NCI-H774 (cell line): ENCODE measurements around the gene MGAT4A.

Source experiments
- DNase-seq: peaks from one replicate; lab custom pipeline; 2025; lab: John Stamatoyannopoulos, UW

MGAT4A gene

GRCh38 chr2:98731041-98731893, at the start of gene MGAT4A:
MGAT4A (minus strand) TSS chr2:98731132; CDS start chr2:98726332, 4,800 bp downstream.
- peak; percentile 56 for DNase-seq

DNA sequence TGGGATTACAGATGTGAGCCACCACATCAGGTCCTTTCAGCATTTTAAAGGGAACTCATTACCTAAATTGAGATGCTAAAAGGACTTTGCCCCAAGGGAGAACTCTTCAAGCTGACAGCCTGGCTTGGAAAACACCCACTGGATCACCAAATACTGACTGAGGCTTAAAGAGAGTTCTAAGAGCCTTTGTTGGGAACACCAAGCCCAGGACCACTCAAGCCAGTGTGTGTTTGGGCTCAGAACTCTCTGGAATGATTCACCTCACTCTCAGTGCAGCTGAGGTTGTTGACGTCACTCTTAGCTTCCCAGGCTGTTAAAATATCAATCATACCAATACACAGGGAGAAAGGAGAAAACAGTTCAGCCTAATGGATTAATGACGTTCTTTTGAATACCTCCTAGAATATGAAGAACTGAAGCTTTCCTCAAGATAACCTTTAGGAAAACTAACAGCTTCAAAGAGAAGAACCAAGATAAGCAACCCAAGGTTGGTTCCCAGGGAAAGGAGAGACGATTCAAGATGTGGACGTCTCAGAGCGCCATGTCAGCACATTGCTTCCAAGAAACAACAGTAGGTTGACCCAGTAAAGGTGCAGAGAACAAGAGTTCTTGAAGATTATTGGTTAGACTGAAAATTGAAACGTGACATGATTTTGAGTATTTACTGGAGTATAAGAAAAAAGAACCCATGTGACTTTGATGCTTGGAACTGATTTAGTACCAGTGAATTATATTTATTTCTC, 48.0 kb upstream of the MGAT4A start:
- DNase-seq: no peak

GRCh38 chr2:98778151-98778550, 47.2 kb upstream of the MGAT4A start:
- no peak for DNase-seq

- DNase-seq: no peak
These were observed 46.8 kb upstream of the MGAT4A start for GRCh38 chr2:98777710-98778109.

DNA sequence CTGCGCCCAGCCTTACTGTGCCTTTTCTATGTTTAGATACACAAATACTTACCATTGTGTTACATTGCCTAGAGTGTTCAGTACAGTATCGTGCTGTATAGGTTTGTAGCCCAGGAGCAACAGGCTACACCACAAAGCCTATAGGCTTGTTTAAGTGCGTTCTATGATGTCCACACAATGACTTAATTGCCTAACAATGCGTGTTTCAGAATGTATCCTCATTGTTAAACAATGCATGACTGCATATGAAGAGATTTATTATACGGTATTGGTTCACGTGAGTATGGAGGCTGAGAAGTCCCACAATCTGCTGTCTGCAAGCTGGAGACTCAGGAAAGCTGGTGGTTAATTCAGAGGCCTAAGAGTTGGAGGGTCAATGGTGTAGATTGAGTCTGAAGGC, 46.1 kb upstream of the MGAT4A start:
- no peak for DNase-seq

DNA sequence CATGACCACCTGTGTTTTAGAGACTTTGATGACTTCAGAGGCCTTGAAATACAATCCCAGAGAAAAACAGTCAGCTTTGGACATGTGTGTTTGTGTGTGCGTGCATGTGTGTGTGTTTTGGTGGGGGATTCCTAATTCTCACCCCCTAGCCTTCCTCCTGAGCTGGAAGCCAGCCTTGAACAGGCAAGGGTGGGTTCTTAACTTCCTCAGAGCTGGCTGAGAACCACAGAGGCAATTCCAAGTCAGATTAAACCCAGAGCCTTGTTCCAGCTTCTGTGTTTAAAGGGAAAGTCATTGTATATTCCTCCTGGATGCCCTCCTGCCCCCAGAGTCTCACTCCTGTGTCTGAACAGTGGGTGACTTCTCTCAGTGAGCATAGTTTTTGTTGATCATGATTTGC, 45.2 kb upstream of the MGAT4A start:
- no peak for DNase-seq

DNA sequence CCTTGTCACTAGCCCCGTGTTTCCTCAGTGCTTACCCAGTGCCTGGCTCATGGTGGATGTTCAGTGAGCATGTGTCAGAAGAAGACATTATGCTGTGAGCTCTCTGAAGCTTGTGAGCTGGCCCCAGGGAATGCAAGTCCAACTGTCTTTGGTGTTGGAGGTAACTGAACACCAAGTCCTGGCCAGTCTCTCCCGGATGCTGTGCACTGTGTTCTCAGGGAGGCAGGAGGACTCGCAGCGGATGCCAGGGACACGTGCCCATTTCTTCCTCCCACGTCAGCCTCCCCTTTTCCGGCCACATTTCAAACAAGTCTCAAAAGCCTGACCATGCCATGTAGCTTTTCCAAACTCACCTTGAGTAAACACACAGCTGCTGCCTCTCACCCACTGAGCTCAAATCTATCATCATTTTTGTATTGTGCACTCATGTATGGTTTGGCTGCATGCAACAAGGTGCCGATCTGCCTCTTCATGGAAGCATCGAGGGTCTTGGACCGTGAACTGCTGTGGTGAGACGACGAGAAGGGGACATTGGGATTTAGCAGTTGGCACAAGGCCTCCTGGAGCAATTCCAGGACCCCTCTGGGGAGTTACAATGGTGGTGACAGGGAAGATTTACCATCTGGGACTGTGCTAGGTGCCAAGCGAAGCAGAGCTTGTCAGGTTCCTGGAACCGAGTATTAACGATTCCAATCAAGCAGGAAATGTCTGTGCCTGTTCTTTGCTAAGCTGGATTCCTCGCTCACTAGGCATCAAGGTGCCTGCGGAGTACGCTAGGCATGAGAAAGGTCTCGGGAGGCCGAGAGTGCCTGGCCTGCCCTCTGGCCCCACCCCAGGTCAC, 44.4 kb upstream of the MGAT4A start:
- DNase-seq: peak; percentile 36

DNA sequence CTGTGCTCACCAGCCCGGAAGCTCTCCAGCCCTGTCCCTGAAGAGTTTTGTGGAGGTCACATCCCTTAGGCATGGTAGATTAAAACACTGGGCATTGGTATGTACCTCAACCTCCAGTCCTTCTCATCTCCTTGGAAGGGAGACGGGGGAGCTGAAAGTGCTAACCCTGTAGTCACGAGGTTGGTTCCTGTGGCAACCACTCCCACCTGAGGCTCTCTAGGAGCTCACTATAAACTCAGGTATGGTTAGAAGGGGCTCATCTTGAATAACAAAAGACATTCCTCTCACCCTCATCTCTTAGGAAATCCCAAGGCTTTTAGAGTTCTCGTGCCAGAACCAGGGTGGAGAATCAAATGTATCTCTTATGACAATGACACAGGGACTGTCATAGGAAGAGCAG, 43.0 kb upstream of the MGAT4A start:
- DNase-seq: no peak

- no peak for DNase-seq
These were observed 42.2 kb upstream of the MGAT4A start for GRCh38 chr2:98773169-98773568.

DNA sequence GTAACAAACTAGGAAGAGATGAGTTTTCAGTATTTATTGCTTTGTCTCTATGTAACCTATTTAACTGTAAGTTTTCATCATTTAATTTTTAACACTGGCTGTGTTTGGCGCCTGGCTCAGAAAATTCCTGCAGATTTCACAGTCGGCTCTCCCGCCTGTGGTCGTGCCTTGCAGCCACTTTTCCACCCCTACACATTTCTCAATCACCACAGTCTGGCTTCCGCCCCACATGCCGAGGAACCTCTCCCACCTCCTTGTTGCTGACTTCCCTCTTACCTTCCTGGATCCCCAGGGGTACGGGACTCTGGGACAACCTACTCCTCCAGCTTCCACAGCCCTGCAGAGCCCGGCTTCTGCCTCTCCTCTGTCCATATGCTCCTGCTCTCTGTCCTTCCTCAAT, 41.6 kb upstream of the MGAT4A start:
- DNase-seq: no peak

GRCh38 chr2:98771721-98772524, 41.0 kb upstream of the MGAT4A start:
- DNase-seq: no peak

DNA sequence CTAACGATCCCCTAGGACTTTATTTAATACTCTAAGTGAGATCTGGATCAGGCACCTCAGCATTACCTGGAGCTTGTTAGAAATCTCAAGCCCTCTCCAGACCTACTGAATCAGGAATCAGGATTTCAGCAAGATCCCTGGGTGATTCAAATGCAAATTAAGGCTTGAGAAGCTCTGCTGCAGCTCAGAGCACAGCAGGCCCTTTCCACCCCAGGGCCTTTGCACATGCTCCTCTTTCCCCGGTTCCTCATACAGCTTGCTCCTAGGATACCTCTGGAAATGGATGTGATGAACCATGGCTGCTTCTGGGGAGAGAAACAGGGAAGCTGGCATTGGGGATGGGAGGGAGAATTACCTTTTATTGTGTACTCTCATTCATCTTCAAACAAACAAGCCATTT, 40.3 kb upstream of the MGAT4A start:
- no peak for DNase-seq

- peak; percentile 81 for DNase-seq
These were observed 38.9 kb upstream of the MGAT4A start for GRCh38 chr2:98769784-98770183.

DNA sequence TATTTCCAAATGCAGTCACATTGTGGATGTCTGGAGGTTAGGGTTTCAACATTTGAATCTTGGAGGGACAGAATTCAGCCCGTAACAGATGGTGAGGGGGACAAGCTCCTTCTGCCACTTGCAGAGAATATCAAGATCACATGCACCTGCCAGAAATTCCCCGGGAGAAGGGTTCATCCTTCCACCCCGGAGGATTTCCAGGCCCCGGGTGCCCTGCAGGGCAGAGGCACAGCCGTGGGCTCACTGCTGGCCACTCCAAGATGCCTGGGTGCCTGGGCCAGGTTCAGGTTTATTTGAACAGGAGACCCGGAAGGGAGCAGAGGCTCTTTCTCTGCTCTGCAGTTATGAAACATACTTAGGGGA, 38.2 kb upstream of the MGAT4A start:
- DNase-seq: no peak

DNA sequence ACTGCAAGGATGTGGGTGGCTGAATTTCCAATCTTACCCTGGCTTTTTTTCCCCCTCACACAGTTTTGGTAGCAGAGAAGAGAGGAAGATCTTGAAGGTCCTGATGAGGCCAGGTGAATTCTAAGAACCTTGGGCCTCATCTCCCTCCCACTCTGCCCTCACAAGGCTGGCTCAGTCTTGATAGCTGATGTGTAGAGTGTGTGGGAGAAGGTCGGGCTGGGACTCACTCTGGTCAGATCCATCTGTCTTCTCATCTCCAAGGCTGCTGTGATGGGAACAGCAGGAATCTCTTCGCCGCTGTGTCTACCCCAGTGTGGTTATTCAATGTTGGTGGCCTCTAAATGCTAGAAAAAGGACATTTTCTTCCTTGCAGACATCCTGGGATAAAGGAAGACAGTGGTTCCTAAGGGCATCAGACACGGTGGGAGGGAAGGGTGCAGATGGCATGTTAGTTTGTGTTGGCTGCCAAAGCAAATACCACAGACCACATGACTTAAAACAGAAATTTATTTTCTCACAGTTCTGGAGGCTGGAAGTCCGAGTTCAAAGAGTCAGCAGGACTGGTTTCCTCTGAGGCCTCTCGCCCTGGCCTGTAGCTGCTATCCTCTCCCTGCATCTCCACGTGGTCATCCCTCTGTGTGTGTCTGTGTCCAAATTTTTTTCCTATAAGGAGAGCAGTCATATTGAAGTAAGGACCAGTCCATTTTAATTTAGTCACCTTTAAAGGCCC, 37.6 kb upstream of the MGAT4A start:
- peak; percentile 24 for DNase-seq

DNA sequence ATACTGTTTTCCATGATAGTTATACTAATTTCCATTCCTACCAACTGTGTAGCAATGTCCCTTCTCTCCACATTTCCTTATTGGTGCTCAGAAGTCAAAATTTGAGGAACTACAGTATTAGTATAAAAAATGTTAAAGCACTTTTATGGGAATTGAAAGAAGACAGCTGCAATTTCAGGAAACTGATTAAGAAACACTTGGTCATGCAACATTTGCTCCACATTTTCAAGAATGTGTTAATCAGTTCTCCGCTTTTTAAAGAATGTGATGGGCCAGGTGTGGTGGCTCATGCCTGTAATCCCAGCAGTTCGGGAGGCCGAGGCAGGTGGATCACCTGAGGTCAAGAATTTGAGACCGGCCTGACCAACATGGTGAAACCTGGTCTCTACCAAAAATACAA, 33.6 kb upstream of the MGAT4A start:
- no peak for DNase-seq

DNA sequence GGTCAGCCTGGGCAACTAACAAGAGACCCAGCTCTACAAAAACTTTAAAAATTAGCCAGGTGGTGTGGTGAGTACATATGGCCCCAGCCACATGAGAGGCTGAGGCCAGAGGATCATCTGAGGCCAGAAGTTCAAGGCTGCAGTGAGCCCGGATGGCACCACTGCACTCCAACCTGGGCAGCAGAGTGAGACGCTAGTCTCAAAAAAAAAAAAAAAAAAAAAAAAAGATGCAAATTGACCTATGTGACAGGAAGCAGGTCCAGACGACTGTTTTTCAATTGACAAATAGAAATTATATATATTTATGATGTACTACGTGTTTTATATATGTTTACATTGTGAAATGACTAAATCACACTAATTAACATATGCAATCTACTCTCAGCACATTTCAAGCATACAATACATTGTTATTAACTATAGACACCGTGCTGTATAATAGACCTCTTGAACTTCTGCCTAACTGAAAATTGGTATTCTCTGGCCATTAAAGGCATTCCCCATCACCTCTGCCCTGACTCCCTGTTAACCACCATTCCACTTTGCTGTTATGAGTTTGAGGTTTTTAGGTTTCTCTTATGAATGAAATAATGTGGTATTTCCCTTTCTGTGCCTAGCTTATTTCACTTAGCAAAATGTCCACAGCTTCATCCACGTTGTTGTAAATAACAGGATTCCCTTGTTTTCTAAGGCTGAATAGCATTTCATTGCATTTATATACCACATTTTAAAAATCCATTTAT, 32.4 kb upstream of the MGAT4A start:
- no peak for DNase-seq

DNA sequence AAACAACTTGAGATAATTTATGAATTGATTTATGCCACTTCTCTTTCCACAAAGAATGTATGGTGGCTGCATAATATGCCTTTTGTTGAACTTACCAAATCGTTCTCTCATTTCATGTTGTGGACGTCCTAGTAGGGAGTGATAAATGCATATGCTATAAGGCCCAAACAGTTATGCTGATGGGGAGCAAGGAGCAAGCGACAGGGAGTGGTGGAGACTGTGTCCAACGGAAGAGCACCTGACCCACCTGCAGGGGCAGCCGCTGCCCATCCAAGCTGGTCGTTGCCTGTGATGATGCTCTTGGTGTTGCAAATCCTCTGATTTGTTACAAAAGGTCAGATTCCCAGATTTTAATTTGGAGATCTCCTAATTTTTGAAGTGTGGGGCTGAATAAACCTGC, 31.0 kb upstream of the MGAT4A start:
- DNase-seq: no peak

GRCh38 chr2:98761267-98761781, 30.4 kb upstream of the MGAT4A start:
- no peak for DNase-seq
